H1 (cell line): Measurements from ENCODE around the gene AFAP1L1. TPM values are rescaled to one million over a fixed set of nuclear protein-coding genes. Genes with fewer than 3 reads are reported as not detected.

ENCODE experiments used
- BCL11A ChIP-seq, 2 experiments: IDR thresholded peaks; one replicate each; pipeline ENCODE4 v1.6.1; 2011; ENCODE audit warnings: low read depth in 2 of 2, low read length in 2 of 2, mild to moderate bottlenecking in 2 of 2
- CHD2 ChIP-seq: IDR thresholded peaks from 2 replicates; pipeline ENCODE4 v1.6.1; 2012; ENCODE audit warnings: low read length, improper control_type of control experiment
- CHD7 ChIP-seq: fragments of 300-600 bp; sonication (generic); IDR thresholded peaks from 2 replicates; pipeline ENCODE4 v1.7.1; 2012; ENCODE audit warnings: low read length, moderate library complexity, mild to moderate bottlenecking, inconsistent platforms; ENCODE audit not compliant: insufficient replicate concordance
- EGR1 ChIP-seq: IDR thresholded peaks from 2 replicates; pipeline ENCODE4 v1.6.1; 2011; ENCODE audit warnings: low read depth, low read length, borderline replicate concordance
- KDM5A ChIP-seq: fragments of 200-600 bp; IDR thresholded peaks from 2 replicates; pipeline ENCODE4 v1.7.1; 2012; ENCODE audit warnings: mild to moderate bottlenecking, low read length, inconsistent platforms, mixed read lengths
- RFX5 ChIP-seq: IDR thresholded peaks from 2 replicates; pipeline ENCODE4 v1.6.1; 2011; ENCODE audit warnings: low read depth, low read length, improper control_type of control experiment, borderline replicate concordance
- SAP30 ChIP-seq: fragments of 300-600 bp; sonication (generic); IDR thresholded peaks from 2 replicates; pipeline ENCODE4 v1.7.1; 2012; ENCODE audit warnings: low read length, moderate library complexity, mild to moderate bottlenecking, inconsistent platforms; ENCODE audit not compliant: insufficient read depth, insufficient replicate concordance
- polyA plus RNA-seq, 7 experiments: library from polyadenylated mRNA; depleted of rRNA in 3 of 7; stranded (reverse) in 5 of 7; unstranded in 2 of 7; fragments of >200 nt in 5 of 7; fragments of 200-250 nt in 2 of 7; gene quantifications; 1 replicate in 5 of 7; 2 replicates in 1 of 7; 4 replicates in 1 of 7; pipeline versions ENCODE4 v1.2.1 to v1.2.3, GENCODE V29; 2011 to 2013; ENCODE audit warnings: missing spikeins in 2 of 7, mixed read lengths in 2 of 7
- total RNA-seq: library from RNA; stranded (reverse); fragmentation: NEBNext Ultra II Directional; extraction: Animal tissue kit (Norgen Biotek cat#: 25700); gene quantifications from 2 replicates; pipeline ENCODE4 v1.2.1, GENCODE V29; 2021

The AFAP1L1 gene
- total and polyA plus RNA-seq, 2 of the 8 experiments (the other 6 are each of a cell fraction or from before 2014, with no cell fraction given) = 0.79 to 4.7 TPM

GRCh38 chr5:149283626-149284480 is 12.2 kb downstream of the AFAP1L1 start (continued):
- TF ChIP-seq CHD7 = no peak
- TF ChIP-seq CHD2 = no peak
- TF ChIP-seq RFX5 = no peak
- TF ChIP-seq BCL11A (IDR thresholded peaks at IDR 0.05; ENCODE audit: low read depth in 2 of 2, low read length in 2 of 2) = no peak
- no peak for TF ChIP-seq KDM5A
- no peak for TF ChIP-seq EGR1
- no peak for TF ChIP-seq SAP30
